AG09309 (cell line): ENCODE results near the gene CAMK2D.

ENCODE experiments used
- DNase-seq: peaks from one replicate; pipeline ENCODE4 v3.0.0-alpha.2; 2010; ENCODE audit warnings: low read depth
- H3K4me3 ChIP-seq: 2 replicates; pipeline ENCODE4 v1.5.1; 2011; ENCODE audit warnings: mild to moderate bottlenecking, low read depth, low read length, moderate library complexity; ENCODE audit not compliant: control insufficient read depth
- CTCF ChIP-seq: IDR thresholded peaks from 2 replicates; pipeline ENCODE4 v1.5.1; 2011; ENCODE audit warnings: mild to moderate bottlenecking, low read depth, low read length, inconsistent platforms; ENCODE audit not compliant: insufficient read depth, control insufficient read depth; ENCODE audit errors: missing control alignments

CAMK2D gene

GRCh38 chr4:113750296-113750695 is 11.2 kb downstream of the CAMK2D start:
- TF ChIP-seq CTCF = no peak
- no peak overlapping the region for H3K4me3 ChIP-seq
- no peak for DNase-seq

GRCh38 chr4:113749178-113749577 is 12.4 kb downstream of the CAMK2D start:
- DNase-seq = no peak
- no peak overlapping the region for H3K4me3 ChIP-seq
- TF ChIP-seq CTCF = no peak

- no peak for TF ChIP-seq CTCF
- H3K4me3 ChIP-seq = no peak overlapping the region
- no peak for DNase-seq
These were observed 13.6 kb downstream of the CAMK2D start for GRCh38 chr4:113747949-113748348.

GRCh38 chr4:113745711-113746110 is 15.8 kb downstream of the CAMK2D start:
- TF ChIP-seq CTCF = no peak
- H3K4me3 ChIP-seq = no peak overlapping the region
- DNase-seq = no peak

GRCh38 chr4:113744667-113745240 is 16.8 kb downstream of the CAMK2D start:
- H3K4me3 ChIP-seq = no peak overlapping the region
- DNase-seq = no peak
- TF ChIP-seq CTCF = no peak

GRCh38 chr4:113743690-113744089 is 17.8 kb downstream of the CAMK2D start:
- no peak for TF ChIP-seq CTCF
- no peak for DNase-seq
- H3K4me3 ChIP-seq = no peak overlapping the region

- H3K4me3 ChIP-seq = no peak overlapping the region
- no peak for TF ChIP-seq CTCF
- DNase-seq = no peak
These were observed 18.9 kb downstream of the CAMK2D start for GRCh38 chr4:113742643-113743042.
